SJCRH30 (cell line): ENCODE data around the gene REEP2. TPM values are rescaled to one million over a fixed set of nuclear protein-coding genes. Genes with fewer than 3 reads are reported as not detected.

ENCODE experiments used
- DNase-seq, 2 experiments: peaks; one replicate each; pipeline ENCODE4 v3.0.0-alpha.2; 2015 to 2020
- H3K27ac ChIP-seq: fragments of 250-450 bp; sonication (Bioruptor Pico); 2 replicates; pipeline ENCODE4 v1.5.1; 2020; ENCODE audit warnings: mild to moderate bottlenecking, moderate library complexity
- H3K27me3 ChIP-seq: fragments of 250-450 bp; sonication (Bioruptor Pico); 2 replicates; pipeline ENCODE4 v1.5.1; 2020; ENCODE audit warnings: mild to moderate bottlenecking, moderate library complexity
- H3K36me3 ChIP-seq: fragments of 250-450 bp; sonication (Bioruptor Pico); 2 replicates; pipeline ENCODE4 v1.5.1; 2020; ENCODE audit warnings: mild to moderate bottlenecking, moderate library complexity
- H3K4me1 ChIP-seq: fragments of 250-450 bp; sonication (Bioruptor Pico); 2 replicates; pipeline ENCODE4 v1.5.1; 2020; ENCODE audit warnings: mild to moderate bottlenecking, moderate library complexity
- H3K4me3 ChIP-seq: fragments of 250-450 bp; sonication (Bioruptor Pico); 2 replicates; pipeline ENCODE4 v1.5.1; 2020; ENCODE audit warnings: mild to moderate bottlenecking, moderate library complexity
- H3K9me3 ChIP-seq: fragments of 250-450 bp; sonication (Bioruptor Pico); replicated peaks from 2 replicates; pipeline ENCODE4 v1.5.1; 2020; ENCODE audit warnings: mild to moderate bottlenecking, moderate library complexity
- total RNA-seq: library from RNA; depleted of rRNA; stranded (reverse); fragments of >200 nt; shearing (Covaris generic); gene quantifications from 2 replicates; pipeline ENCODE4 v1.2.3, GENCODE V29; 2014; rRNA removed

Gene REEP2
- total RNA-seq, 1 experiment from 2014 or later = 8.5 TPM

DNA sequence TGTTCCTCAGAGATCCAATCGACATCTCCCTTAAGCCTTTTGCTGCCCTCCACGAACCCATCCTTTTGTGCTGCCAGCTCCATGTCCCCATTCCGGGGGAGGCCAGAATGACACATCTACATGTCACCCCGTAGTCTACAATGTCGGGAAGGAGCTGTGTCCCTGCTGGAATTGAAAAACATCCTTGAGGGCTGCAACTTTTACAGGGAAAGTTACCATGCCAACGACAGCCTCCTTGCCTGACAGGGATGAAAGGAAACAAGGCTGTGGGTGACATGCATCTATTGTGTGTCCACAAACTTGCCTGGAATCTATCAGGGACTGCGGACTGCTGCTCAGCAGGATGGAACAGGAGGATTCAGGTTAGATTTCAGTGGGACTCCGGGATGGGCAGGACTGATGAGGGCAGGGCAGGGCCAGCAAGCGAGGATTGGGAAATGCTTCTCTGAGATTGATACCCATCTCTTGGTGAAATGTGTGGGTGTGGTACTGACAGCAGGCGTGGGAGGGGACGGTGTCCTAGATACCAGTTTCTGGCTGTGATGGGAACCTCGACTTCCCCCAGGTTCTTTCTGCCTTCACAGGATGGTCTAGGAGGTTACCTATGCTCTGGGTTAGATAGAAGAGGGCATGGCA lies 51.9 kb downstream of the REEP2 start:
- H3K27me3 ChIP-seq = peaks cover 14% of the 10 kb centered on the region; the same call in 1 of the 2 replicates
- no peak overlapping the region for H3K4me3 ChIP-seq
- H3K9me3 ChIP-seq = no peaks in the 10 kb centered on the region
- H3K36me3 ChIP-seq = no peaks in the 10 kb centered on the region
- no peak overlapping the region for H3K27ac ChIP-seq
- DNase-seq = no peak
- peaks cover 5% of the 10 kb centered on the region for H3K4me1 ChIP-seq

DNA sequence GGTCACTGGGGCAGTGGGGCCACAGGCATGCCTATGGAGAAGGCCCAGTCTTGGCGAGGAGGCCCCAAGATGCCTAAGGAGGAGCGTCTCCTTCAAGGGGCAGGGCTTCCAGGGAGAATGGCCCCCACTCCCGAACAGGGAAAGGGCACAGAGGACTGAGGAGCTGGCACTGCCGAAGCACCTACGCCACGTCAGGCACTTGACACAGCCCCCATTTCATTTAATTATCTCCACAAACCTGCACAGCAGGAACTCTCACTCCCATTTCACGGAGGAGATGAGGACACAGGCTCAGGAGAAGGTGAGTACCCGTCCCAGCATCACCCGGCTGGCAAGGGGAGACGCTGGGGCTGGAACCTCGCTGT lies 52.4 kb downstream of the REEP2 start:
- H3K4me3 ChIP-seq = peak overlapping the region; percentile 61
- H3K4me1 ChIP-seq = peaks cover 5% of the 10 kb centered on the region
- peaks cover 14% of the 10 kb centered on the region; the same call in 1 of the 2 replicates for H3K27me3 ChIP-seq
- H3K36me3 ChIP-seq = no peaks in the 10 kb centered on the region
- no peaks in the 10 kb centered on the region for H3K9me3 ChIP-seq
- DNase-seq = no peak
- H3K27ac ChIP-seq = no peak overlapping the region

DNA sequence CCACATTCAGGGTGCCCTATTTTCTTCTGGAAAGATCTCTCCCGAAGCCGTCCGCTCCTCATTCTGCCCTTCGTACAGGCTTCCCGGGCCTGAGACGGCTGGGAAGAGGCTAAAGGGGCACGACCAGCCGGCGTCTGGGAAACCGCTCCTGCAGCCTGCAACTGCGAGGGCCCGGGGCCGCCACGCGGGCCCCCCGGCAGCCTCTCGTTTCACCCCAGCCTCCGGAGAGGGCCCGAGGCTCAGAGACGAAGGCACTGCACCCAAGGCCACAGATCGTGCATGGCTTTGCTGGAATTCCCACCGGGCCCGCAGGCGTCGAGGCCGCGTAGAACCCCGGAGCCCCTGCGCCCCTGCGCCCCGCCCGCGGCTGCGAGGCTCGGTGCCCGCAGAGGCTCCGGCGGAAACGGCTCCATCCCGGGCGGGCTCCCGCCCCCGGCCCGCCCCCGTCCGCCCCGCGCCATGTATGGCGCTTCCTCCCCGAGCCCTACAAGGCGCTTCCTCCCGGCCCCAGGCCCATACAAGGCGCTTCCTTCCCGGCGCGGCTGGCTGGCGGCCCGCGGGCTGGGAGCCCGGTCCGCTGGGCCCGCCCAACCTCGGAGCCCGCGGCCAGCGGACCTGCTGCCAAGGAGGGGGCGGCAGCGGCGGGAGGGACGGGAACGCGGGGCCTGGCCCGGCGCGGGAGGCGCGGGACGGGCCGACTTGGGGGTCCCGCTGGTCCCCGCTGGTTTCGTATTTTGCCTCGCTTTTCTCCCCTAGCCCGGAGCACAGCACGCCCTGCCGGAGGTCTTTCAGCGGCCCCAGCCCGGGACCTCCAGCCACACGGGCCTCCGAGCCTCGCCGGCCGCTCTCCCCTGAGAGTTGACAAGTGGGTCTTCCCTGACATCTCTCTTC lies 53.1 kb downstream of the REEP2 start:
- peak; percentile 85 to 87 for DNase-seq
- peak overlapping the region; percentile 61 for H3K4me3 ChIP-seq
- H3K27ac ChIP-seq = no peak overlapping the region
- no peaks in the 10 kb centered on the region for H3K36me3 ChIP-seq
- H3K9me3 ChIP-seq = no peaks in the 10 kb centered on the region
- H3K4me1 ChIP-seq = peaks cover 5% of the 10 kb centered on the region
- H3K27me3 ChIP-seq = peaks cover 14% of the 10 kb centered on the region; the same call in 1 of the 2 replicates

DNA sequence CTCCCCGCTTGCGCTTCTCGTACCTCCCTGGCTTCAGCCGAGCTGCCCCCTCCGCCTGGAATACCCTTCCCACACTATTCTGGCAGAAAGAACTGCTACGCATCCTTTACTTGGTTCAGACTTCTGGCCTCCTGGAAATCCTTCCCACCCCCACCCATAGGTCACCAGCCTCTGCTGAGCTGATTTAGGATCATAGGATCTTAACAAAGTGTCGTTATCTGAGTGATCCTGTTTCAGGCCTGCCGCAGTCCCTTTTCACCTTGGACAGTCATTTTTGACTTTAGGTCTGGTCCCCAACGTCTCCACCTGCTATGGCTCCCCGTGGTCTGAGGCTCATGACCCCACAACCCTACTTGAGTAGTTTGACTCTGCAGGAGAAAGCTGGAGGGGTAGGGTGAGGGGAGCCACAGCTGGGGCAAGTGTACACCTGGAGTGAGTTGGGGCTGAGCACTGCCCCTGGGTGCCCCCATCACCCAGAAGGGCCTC lies 53.7 kb downstream of the REEP2 start:
- H3K9me3 ChIP-seq = no peaks in the 10 kb centered on the region
- H3K36me3 ChIP-seq = no peaks in the 10 kb centered on the region
- H3K4me3 ChIP-seq = peak overlapping the region; percentile 61
- H3K27ac ChIP-seq = no peak overlapping the region
- DNase-seq = peak in 1 of 2 experiments; percentile 21
- peaks cover 14% of the 10 kb centered on the region; the same call in 1 of the 2 replicates for H3K27me3 ChIP-seq
- peaks cover 5% of the 10 kb centered on the region for H3K4me1 ChIP-seq

DNA sequence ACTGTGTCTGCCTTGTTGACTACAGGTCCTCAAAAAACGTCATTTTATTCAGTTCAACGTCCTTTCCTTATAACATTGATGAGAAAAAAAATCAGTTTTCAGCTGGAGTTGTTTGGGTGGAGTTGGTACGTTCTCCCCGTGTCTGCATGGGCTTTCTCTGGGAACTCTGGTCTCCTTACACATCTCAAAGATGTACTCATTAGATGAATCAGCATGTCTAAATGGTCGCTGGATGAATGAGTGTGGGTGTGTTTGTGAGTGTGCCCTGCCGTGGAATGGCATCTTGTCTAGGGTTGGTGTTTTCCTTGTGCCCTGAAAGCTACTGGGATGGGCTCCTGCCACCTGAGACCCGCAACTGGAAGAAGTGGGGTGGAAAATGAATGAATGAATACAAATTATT lies 56.5 kb downstream of the REEP2 start:
- Histone ChIP-seq H3K27me3 (peaks cover 7% of the 10 kb centered on the region; the same call in 1 of the 2 replicates), H3K36me3 (no peaks in the 10 kb centered on the region), H3K4me1 (peaks cover 5% of the 10 kb centered on the region), H3K27ac (no peak overlapping the region), H3K9me3 (no peaks in the 10 kb centered on the region), H3K4me3 (no peak overlapping the region)
- no peak for DNase-seq

Other genes with a start within 250 kb of the REEP2 start
- 73.5 and 74.3 TPM in 2 replicates for gene CDC23, start 225.7 kb upstream of the REEP2 start, total RNA-seq
- gene GFRA3, start 164.4 kb upstream of the REEP2 start, total RNA-seq = 0.15 TPM in 1 of 2 replicates, not detected in the other
- 29.5 and 36.3 TPM in 2 replicates for gene CDC25C, start 107.3 kb upstream of the REEP2 start, total RNA-seq
- 40.3 and 40.5 TPM in 2 replicates for gene FAM53C, start 100.8 kb upstream of the REEP2 start, total RNA-seq
- gene KDM3B, start 86.4 kb upstream of the REEP2 start, total RNA-seq = 73.0 and 75.2 TPM in 2 replicates
- 2.0 TPM in 2 replicates for gene EGR1, start 26.4 kb downstream of the REEP2 start, total RNA-seq
- gene ETF1, start 104.2 kb downstream of the REEP2 start, total RNA-seq = 128 and 140 TPM in 2 replicates
- 368 and 385 TPM in 2 replicates for gene HSPA9, start 136.3 kb downstream of the REEP2 start, total RNA-seq